HuH-7 (cell line): Measurements from ENCODE around the gene POM121L12.

ENCODE experiments used
- DNase-seq: peaks from one replicate; pipeline ENCODE4 v3.0.0; 2011; ENCODE audit warnings: low spot score

The POM121L12 gene

DNA sequence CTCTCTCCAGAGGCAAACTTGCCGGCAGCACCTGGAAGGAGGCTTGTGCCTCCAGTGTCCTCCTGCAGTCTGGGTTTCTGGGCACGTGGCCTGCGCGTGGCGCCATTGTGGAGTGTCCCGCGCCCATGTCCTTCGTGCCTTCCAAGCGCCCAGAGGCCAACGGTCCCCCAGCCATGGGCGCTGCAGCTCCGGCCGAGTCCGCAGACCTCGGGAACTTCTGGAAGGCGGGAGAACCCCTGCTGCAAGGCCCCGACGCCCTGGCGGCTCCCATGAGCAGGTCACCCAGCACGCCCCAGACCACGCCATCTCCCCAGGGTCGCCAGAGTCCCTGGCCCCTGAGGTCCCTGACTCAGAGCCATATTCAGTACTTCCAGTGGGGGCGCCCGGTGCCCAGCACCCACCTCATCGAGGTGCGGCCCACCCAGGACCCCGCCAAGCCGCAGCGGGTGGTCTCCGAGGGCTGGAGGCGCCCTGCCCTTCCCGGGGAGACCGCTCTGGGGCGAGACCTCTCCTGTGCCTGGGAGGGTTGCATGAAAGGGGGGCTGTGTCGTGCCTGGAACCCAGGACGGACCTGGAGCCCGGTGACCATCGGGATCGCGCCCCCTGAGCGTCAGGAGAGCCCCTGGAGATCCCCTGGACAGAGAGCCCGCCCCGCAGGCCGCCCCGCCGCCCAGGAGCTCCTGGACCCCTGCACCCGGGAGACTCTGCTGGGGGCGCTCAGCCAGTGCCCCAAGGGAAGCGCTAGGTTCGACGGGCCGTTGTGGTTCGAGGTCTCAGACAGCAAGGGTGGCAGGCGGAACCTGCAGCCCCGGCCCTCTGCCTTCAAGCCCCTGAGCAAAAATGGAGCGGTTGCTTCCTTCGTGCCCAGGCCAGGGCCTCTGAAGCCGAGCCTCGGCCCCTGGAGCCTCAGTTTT, at the start of gene POM121L12:
Gene POM121L12, plus strand, starts transcription at position 135 of the 914 bp plus-strand sequence. Its CDS starts 39 bp downstream, at position 174.
- no peak for DNase-seq

- no peak for DNase-seq
These were observed 43.4 kb upstream of the POM121L12 start for GRCh38 chr7:52992001-52992400.

- no peak for DNase-seq
These were observed 42.8 kb upstream of the POM121L12 start for GRCh38 chr7:52992479-52993162.

DNA sequence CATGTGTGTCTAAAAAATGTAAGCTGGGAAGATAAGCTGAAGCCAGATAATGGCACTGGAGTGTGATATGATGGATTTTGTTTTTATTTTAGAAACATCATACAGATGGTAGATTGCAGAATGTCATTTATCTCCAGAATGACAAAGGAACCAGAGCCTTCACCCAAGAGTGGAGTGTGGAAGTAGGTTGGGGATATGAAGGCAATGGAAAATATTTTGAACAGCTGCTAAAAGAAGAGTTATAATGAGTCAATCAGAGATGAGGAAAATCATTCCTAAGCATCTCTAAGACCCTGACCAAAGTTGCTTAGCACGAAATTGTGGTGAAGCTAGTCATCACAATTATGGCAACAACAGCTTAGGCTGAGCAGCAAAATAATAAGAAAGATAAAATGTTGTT, 39.8 kb upstream of the POM121L12 start:
- no peak for DNase-seq

DNA sequence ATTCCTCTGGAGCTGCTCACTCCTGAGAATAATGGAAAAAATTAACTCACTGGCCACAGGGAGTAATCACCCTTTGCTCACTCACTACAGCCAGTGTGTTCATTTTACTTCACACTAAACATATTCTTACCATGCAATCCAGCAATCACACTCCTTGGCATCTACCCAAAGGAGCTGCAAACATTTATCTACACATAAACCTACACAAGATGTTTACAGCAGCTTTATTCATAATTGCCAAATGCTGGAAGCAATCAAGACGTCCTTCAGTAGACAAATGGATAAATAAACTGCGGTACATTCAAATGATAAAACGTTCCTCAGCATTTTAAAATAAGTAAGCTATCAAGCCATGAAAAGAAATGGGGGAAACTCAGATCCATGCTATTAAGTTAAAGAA, 34.2 kb upstream of the POM121L12 start:
- no peak for DNase-seq

GRCh38 chr7:53002389-53002788, 33.0 kb upstream of the POM121L12 start:
- DNase-seq, result no peak

DNA sequence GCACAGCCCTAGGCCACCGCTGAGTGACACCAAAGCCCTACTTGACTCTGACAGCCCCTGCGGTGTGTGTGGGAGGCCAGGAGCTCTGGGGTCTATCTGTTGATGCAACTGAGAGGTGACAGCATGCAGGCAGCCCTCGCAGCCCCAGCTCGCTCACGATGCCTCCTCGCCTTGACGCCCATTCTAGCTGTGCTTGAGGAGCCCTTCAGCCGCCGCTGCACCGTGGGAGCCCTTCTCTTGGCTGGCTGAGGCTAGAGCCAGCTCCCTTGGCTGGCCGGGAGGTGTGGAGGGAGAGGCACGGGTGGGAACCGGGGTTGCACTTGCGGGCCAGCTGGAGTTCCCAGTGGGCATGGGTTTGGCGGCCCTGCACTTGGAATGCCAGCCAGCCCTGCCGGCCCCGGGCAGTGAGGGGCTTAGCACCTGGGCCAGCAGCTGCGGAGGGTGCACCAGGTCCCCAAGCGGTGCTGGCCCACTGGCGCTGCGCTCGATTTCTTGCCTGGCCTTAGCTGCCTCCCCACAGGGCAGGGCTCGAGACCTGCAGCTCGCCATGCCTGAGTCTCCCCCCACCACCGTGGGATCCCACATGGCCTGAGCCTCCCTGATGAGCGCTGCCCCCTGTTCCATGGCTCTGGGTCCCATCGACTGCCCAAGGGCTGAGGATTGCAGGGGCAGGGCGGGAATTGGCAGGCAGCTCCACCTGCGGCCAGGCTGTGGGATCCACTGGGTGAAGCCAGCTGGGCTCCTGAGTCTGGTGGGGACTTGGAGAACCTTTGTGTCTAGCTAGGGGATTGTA, 31.6 kb upstream of the POM121L12 start:
- no peak for DNase-seq

DNA sequence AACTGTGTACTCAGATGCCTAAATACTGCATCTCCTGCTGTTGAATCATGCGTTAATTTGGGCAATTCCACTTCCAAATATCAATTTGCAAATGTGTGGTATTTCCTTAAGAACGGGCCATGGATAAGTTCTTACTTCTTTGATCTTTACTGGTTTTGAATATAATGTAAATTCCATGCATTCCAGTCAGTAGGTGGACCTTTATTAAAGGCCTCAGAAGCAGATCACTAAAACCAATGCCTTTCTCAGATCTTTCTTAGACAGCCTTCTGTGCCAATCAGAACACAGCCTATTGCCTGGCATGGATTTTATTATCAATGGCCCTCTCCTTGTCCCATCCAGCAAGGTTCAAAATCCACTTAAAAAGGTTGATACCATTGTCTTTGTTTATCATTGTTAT, 21.5 kb upstream of the POM121L12 start:
- no peak for DNase-seq

GRCh38 chr7:53015463-53015862, 20.0 kb upstream of the POM121L12 start:
- DNase-seq, result no peak

DNA sequence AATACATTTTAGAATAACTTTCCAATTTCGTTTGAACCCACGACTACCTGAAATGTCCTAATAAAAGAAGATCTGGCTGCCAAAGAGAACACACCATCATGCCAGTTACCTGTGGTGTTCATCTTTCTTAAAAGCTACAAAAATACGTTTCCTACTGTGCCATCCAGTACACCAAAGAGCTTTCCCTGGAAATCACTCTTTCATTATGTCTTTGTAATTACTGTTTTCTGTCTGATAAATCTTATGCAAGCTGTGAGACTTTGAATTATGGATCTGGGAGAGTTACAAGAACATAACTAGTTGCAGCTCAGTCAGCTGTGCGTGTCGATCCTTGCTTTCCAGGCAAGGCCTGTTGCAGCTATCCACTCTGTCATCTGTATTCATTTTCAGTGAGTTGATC, 12.5 kb upstream of the POM121L12 start:
- no peak for DNase-seq

DNA sequence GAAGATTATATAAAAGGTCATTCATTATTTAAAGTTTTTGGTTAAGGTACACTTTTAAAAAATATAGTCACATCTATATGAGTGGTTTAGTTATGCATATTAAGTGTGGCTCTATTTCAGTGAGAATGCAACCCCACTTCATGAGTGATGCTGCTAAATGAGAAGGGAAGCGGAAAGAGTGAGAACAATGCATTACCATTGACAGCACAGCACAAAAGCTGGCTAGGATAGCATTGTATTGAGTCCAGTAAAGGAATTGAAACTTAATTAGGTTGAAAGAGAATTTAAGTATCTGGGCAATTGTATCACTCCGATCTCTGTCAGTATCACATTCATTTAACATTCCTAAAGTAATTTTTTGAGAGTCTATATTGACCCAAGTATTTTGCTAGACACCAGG, 13.2 kb downstream of the POM121L12 start:
- no peak for DNase-seq

DNA sequence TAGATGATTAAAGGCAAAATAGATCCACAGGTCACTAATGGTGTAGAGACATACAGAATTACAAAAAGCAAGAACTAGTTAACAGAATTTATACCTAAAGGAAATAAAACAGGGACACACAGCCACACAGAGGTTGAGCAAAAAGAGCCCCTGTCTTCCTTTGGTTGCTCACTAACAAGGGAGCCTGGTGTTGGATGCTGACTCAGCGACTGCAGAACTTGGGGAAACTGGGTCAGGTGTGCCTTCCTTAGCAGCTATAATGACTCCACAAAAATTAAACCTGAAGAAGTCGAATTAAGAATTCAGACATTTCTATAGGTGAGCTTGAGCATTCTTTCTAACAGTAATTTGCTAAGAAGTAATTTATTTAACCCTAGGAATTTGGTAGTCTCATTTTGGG, 15.0 kb downstream of the POM121L12 start:
- DNase-seq, result no peak

- DNase-seq, result no peak
These were observed 24.2 kb downstream of the POM121L12 start for GRCh38 chr7:53059591-53059990.

DNA sequence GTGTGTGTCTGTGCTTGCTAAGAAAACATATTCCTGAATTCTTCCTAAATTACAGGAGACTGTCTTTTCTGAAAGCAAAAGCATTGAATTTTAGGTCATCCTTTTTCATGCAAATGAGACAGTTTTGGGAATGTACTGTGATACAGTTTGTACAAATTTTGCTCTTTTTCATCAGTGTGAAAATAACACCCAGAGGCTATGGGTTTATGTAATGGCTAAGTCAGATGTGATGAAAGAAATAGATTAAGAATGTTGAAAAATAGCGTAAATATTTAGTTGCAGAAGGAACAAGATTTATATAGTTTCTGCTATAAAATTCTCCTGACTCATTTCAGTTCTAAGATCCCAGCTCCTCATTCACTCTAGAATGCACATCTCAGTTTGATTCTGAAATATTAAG, 24.6 kb downstream of the POM121L12 start:
- DNase-seq, result no peak

DNA sequence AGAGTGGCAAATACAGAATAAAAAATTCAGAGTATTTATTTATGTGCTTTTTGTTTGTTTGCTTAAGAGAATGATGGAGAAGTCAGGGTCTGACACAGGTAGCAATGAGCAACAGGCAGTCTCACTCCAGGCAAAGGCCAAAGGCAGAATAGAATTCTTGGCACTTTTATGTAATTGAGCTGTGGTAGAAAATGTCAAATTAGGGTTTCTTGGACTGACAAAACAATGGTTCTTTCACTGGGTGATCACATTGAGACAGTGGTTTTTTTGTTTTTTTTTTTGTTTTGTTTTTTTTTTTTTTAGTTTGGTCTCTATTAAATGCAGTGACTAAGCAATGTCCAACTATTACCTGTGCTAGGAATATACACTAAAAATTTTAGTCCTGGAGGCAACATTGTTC, 27.4 kb downstream of the POM121L12 start:
- no peak for DNase-seq

GRCh38 chr7:53068673-53069072, 33.2 kb downstream of the POM121L12 start:
- no peak for DNase-seq

DNA sequence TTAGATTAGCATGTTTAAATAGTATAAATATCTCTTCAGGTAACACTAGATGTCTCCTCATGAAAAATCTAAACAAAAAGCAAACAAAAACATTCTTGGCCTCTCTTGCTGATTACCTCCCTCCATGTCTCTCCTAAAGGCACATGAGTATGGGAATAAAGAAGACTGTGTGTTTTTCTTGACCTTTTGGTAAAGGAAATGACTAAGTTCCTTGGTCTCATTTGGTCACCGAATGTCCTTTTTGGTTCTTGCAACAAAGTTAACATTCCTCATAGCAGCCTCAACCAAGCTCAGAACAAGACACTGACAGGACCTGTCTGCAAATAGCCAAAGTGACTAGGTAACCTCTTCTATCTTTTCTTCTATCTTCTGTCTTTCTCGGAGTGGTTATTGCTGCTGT, 35.5 kb downstream of the POM121L12 start:
- DNase-seq, result no peak
